Measurements from ENCODE around the gene IL12RB1. TPM values are rescaled to one million over a fixed set of nuclear protein-coding genes. Genes with fewer than 3 reads are reported as not detected.

The IL12RB1 gene
- total RNA-seq, 3 donors from 2014 or later (not counting 1 experiment from before 2014, with no cell fraction given) = 90.1 to 105 (median 95.7) TPM

DNA sequence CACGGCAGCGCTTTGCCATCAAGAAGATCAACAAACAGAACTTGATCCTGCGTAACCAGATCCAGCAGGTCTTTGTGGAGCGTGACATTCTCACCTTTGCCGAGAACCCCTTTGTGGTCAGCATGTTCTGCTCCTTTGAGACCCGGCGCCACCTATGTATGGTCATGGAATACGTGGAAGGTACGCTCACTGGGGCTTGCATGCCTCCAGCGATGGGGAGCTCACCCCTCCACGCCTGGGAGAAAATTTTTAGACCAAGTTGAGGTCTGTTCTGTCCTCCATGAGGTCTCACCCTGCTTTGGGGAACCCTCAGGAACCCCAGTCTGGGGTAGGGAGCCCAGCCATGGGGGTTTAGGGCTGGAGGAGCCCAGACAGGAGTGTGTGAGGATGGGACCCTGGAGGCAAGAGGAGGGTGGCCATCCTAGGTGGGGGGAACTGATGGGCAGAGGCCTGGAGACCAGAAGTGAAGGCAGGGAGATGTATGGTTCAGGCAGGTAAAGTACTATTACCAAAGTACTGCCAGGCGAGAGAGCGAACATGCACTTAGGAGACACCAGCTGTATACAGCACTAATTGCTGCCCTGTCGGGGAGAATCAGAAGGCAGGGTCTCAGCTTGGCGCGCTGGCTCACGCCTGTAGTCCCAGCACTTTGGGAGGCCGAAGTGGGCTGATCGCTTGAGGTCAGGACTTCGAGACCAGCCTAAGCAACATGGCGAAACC, 43.9 kb upstream of the IL12RB1 start:
- H3K27me3 Mint-ChIP-seq (ENCODE audit: low read depth in 2 of 2) = no peaks in the 10 kb centered on the region
- intact Hi-C loops (cut with micrococcal nuclease) = no loop called here
- H3K4me3 ChIP-seq (ENCODE audit: low read length) = no peak overlapping the region
- WGBS (ENCODE audit: insufficient coverage) = 94% methylated on average over 21 of the region's 21 CpGs
- H3K27me3 ChIP-seq (ENCODE audit: control insufficient read depth, insufficient read depth, low read length) = no peaks in the 10 kb centered on the region
- no peak overlapping the region for H3K4me3 Mint-ChIP-seq
- H3K9me3 Mint-ChIP-seq = no peaks in the 10 kb centered on the region
- ATAC-seq = no peak
- H3K36me3 ChIP-seq (ENCODE audit: control insufficient read depth, insufficient read depth, low read length) = peaks cover 80% of the 10 kb centered on the region
- peaks cover 29% of the 10 kb centered on the region for H3K4me1 ChIP-seq (ENCODE audit: control insufficient read depth, insufficient read depth, low read length)
- H3K36me3 Mint-ChIP-seq = no peaks in the 10 kb centered on the region
- no peaks in the 10 kb centered on the region for H3K9me3 ChIP-seq (ENCODE audit: control insufficient read depth, insufficient read depth, low read length)
- peak overlapping the region in 1 of 2 donors; percentile 31 for H3K27ac Mint-ChIP-seq
- H3K4me1 Mint-ChIP-seq = peaks cover 8 to 30% of the 10 kb centered on the region in 2 donors
- H3K27ac ChIP-seq (ENCODE audit: low read length) = no peak overlapping the region
- DNase-seq = no peak
- TF ChIP-seq, protein P1, sequence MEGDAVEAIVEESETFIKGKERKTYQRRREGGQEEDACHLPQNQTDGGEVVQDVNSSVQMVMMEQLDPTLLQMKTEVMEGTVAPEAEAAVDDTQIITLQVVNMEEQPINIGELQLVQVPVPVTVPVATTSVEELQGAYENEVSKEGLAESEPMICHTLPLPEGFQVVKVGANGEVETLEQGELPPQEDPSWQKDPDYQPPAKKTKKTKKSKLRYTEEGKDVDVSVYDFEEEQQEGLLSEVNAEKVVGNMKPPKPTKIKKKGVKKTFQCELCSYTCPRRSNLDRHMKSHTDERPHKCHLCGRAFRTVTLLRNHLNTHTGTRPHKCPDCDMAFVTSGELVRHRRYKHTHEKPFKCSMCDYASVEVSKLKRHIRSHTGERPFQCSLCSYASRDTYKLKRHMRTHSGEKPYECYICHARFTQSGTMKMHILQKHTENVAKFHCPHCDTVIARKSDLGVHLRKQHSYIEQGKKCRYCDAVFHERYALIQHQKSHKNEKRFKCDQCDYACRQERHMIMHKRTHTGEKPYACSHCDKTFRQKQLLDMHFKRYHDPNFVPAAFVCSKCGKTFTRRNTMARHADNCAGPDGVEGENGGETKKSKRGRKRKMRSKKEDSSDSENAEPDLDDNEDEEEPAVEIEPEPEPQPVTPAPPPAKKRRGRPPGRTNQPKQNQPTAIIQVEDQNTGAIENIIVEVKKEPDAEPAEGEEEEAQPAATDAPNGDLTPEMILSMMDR (IDR thresholded peaks at IDR 0.05) = no peak

DNA sequence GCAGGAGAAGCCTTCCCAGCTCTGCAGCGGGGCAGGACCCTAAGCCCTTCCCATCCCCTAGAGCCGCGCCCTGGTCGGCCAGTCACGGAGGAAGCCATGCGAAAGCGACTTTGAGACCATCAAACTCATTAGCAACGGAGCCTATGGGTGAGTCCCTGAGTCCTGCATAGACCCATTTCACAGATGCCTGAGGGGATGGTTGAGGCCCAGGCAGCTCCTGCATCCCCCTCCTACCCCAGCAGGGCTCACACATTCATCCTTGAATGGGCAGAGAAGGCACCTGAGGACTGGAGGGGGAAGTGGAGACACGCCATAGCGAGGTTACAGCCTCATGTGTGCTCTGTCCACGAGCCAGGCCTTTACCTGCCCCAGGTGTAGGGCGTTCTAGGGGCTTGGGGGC, 42.1 kb upstream of the IL12RB1 start:
- Histone ChIP-seq H3K4me3 (ENCODE audit: low read length) (no peak overlapping the region), H3K9me3 (ENCODE audit: control insufficient read depth, insufficient read depth, low read length) (no peaks in the 10 kb centered on the region), H3K4me1 (ENCODE audit: control insufficient read depth, insufficient read depth, low read length) (peaks cover 29% of the 10 kb centered on the region), H3K36me3 (ENCODE audit: control insufficient read depth, insufficient read depth, low read length) (peaks cover 78% of the 10 kb centered on the region), H3K27me3 (ENCODE audit: control insufficient read depth, insufficient read depth, low read length) (no peaks in the 10 kb centered on the region), H3K27ac (ENCODE audit: low read length) (peak overlapping the region; percentile 74)
- intact Hi-C loops (cut with micrococcal nuclease) = no loop called here
- no peak for DNase-seq
- WGBS (ENCODE audit: insufficient coverage) = 94% methylated on average over 12 of the region's 12 CpGs
- peak overlapping the region; percentile 81 for H3K4me3 Mint-ChIP-seq
- H3K27me3 Mint-ChIP-seq (ENCODE audit: low read depth in 2 of 2) = no peaks in the 10 kb centered on the region
- H3K27ac Mint-ChIP-seq = peak overlapping the region; percentile 87 to 88
- peaks cover 8 to 25% of the 10 kb centered on the region in 2 donors for H3K4me1 Mint-ChIP-seq
- no peak for ATAC-seq
- no peaks in the 10 kb centered on the region for H3K9me3 Mint-ChIP-seq
- TF ChIP-seq, protein P1 (IDR thresholded peaks at IDR 0.05) = no peak
- no peaks in the 10 kb centered on the region for H3K36me3 Mint-ChIP-seq

DNA sequence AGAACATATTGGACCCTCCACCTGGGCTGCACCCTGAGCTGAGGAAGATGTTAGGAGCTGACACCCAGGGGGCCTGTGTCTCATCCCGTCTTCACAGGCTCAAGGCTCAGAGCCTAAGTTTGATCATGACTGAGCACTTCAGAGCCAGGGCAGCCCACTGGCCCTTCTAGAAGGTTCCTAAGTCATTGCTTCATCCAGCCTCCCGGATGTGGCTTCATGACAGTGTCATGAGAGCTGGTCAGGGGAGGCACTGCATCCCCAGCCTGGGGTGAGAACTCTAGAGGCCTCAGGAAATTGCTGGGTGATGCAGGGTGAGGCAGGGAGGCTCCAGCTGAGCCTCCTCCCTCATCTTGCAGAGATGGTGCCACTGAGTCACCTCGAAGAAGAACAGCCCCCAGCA, 41.3 kb upstream of the IL12RB1 start:
- peak in 1 of 2 donors; percentile 29 for DNase-seq
- peak overlapping the region; percentile 74 for H3K27ac ChIP-seq (ENCODE audit: low read length)
- TF ChIP-seq, protein P1 (IDR thresholded peaks at IDR 0.05) = no peak
- H3K4me1 ChIP-seq (ENCODE audit: control insufficient read depth, insufficient read depth, low read length) = peaks cover 29% of the 10 kb centered on the region
- Mint-ChIP-seq H3K9me3 (no peaks in the 10 kb centered on the region), H3K4me1 (peaks cover 8 to 25% of the 10 kb centered on the region in 2 donors), H3K4me3 (peak overlapping the region; percentile 81), H3K27ac (peak overlapping the region; percentile 87 to 88), H3K27me3 (ENCODE audit: low read depth in 2 of 2) (no peaks in the 10 kb centered on the region), H3K36me3 (no peaks in the 10 kb centered on the region)
- H3K36me3 ChIP-seq (ENCODE audit: control insufficient read depth, insufficient read depth, low read length) = peaks cover 79% of the 10 kb centered on the region
- peak; percentile 87 to 97 (median 95) for ATAC-seq
- intact Hi-C loops (cut with micrococcal nuclease) = no loop called here
- no peak overlapping the region for H3K4me3 ChIP-seq (ENCODE audit: low read length)
- H3K9me3 ChIP-seq (ENCODE audit: control insufficient read depth, insufficient read depth, low read length) = no peaks in the 10 kb centered on the region
- 66% methylated on average over 3 of the region's 3 CpGs for WGBS (ENCODE audit: insufficient coverage)
- no peaks in the 10 kb centered on the region for H3K27me3 ChIP-seq (ENCODE audit: control insufficient read depth, insufficient read depth, low read length)

Data from natural killer cell (primary cell).